GM12864 (cell line): ENCODE results near the gene EPHB1.

ENCODE experiments used
- DNase-seq: peaks from one replicate; pipeline ENCODE4 v3.0.0-alpha.2; 2011; ENCODE audit warnings: low read depth
- H3K4me3 ChIP-seq: 2 replicates; pipeline ENCODE4 v1.5.1; 2011; ENCODE audit warnings: mild to moderate bottlenecking, low read depth, low read length, control low read depth
- TF ChIP-seq, protein P1 (sequence below): IDR thresholded peaks from 2 replicates; pipeline ENCODE4 v1.5.1; 2011; ENCODE audit warnings: low read depth, mild to moderate bottlenecking, moderate library complexity, low read length, control low read depth, inconsistent platforms; ENCODE audit errors: missing control alignments

EPHB1 gene

DNA sequence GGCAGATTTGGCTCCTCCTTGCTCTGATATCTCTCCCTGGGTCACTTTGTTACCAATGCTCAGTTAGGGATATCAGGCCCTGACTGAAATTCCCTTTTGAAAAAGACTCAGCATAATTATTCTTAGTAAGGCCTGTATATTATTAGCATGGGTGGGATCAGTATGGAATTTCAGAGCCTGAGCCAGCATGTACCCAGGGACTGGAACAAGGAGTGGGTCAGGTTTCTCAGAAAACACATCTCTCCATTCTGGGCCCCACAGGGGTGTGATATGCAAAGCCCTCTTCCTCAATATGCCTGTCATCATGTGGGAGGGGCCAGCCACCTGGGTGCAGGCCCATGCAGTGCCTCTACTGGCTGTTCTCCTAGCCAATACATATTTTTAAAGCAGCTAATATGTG is 423.2 kb downstream of the EPHB1 start:
- TF ChIP-seq, protein P1, sequence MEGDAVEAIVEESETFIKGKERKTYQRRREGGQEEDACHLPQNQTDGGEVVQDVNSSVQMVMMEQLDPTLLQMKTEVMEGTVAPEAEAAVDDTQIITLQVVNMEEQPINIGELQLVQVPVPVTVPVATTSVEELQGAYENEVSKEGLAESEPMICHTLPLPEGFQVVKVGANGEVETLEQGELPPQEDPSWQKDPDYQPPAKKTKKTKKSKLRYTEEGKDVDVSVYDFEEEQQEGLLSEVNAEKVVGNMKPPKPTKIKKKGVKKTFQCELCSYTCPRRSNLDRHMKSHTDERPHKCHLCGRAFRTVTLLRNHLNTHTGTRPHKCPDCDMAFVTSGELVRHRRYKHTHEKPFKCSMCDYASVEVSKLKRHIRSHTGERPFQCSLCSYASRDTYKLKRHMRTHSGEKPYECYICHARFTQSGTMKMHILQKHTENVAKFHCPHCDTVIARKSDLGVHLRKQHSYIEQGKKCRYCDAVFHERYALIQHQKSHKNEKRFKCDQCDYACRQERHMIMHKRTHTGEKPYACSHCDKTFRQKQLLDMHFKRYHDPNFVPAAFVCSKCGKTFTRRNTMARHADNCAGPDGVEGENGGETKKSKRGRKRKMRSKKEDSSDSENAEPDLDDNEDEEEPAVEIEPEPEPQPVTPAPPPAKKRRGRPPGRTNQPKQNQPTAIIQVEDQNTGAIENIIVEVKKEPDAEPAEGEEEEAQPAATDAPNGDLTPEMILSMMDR, result no peak
- no peak for DNase-seq
- H3K4me3 ChIP-seq, result no peak overlapping the region

DNA sequence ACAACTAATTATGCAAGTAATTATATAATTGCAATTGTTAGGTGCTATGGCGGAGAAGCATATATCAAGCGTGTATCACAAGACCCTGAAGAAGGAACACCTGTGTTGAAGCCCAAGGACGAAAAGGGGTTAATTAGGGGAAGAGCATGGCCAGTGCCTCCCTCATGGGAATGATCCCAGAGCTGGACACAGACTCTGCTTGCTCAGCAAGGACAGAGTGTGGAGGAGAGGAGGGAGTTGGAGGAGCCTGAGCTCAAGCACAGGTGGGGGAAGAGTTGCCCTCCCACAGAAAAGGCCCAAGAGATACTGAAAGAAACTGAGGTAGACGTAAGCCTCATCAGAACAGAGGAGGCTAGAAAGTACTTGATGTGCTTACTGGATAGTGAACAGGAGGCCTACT is 423.7 kb downstream of the EPHB1 start:
- TF ChIP-seq, protein P1, result no peak
- DNase-seq, result no peak

DNA sequence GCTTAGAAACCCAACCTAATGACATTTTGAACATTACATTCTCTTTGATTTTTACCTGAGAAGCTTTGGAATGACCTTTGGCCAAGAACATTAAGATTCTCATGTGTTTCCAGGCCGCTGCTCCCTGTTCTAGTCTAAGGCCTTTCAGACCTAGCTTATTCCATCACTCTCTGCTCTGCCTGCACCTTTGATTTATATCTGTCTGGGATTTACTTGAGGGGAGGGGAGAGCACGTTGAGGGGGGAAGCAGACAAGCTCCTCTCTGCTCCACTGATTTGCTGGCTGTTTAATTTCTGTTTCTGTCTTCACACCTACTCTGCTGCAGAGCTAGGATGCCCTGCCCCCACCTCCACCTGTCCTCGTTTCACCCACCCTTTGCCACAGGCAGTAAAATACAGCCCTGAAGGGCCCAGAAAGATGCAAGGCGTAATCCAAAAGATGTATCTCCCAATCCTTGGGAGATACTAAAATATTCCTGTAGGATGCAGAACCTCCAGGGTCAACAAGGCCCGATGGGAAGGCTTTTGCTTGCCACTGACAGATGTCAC is 429.8 kb downstream of the EPHB1 start:
- H3K4me3 ChIP-seq, result no peak overlapping the region
- TF ChIP-seq, protein P1, result no peak
- DNase-seq, result no peak

More for the DNA sequence above, 423.7 kb downstream of the EPHB1 start:
- H3K4me3 ChIP-seq, result no peak overlapping the region

DNA sequence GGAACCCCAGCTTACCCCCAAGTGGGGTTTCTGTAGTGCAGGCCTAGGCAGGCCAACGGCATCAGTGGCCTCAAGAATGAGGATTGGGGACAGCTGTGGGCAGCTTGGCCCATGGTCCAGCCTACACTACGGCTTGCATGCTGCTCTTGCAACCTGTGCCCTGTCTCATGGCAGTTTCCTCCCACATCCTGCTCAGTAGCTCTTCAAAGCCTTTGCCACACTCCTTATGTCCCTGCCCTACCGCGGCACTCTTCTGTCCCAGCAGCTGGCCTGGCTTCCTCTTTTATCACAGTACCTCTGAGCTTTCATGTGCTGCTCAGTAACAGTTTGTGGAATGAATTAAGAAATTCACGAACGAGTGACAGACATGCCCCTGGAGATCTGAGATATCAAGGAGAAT is 431.0 kb downstream of the EPHB1 start:
- DNase-seq, result no peak
- no peak overlapping the region for H3K4me3 ChIP-seq
- TF ChIP-seq, protein P1, result no peak

DNA sequence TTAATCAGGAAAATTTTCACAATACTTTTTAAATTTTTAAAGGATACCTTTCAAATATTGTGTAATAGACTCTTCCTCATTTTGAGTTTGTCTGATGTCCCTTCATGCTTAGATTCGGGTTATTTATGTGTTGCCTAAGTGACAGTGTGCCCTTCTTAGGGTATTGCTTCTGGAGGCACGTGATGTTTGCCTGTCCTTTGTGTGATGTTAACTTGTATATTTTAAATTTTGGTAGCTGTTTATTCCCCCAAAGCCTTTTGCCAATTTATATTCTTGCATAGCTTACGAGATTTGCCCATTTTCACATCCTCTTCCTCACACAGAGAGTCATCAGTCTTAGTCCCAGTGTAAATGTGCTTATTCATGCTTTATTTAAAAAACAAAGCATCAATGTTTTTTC is 433.1 kb downstream of the EPHB1 start:
- H3K4me3 ChIP-seq, result no peak overlapping the region
- TF ChIP-seq, protein P1, result no peak
- no peak for DNase-seq

DNA sequence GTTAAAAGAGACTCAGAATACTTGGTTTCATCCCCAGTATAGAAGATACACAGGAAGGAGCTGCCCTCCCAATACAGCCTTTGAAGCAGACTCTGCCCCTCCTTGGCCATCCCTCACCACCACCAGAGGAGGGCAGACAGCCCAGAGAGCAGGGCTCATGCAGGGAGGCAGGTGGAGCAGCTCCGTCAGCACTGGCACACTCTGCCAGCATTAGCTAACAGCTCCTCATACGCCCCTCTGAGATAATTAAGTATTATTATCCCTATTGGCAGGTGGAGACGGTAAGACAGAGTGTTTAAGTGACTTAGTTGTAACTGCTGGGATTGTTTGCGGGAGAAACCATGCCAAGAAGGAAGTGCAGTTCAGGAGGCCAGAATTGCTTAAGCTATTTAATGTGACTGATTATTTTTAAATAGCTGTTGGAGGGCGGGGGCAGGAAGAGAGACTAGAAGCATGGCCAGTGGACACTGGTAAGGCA is 434.0 kb downstream of the EPHB1 start:
- TF ChIP-seq, protein P1, result no peak
- DNase-seq, result no peak
- no peak overlapping the region for H3K4me3 ChIP-seq

DNA sequence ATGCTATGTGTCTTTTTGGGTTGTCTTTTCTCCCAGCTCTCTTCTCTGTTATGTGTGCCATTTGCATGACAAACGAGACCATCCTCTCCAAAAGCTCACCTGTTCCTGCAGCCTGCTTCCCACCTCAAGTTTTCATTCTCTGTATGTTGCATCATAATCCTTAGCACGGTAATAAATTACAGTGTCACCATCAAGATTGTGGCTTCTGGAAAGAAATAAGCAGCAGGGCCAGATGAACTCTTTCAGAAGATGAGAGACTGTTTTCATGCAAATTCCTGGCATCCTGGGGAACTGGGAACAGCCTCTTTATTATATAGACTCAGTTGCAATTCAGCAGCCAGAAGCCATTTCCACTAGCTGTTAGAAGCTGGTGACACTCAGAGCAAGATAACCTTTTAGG is 436.7 kb downstream of the EPHB1 start:
- DNase-seq, result no peak
- H3K4me3 ChIP-seq, result no peak overlapping the region
- TF ChIP-seq, protein P1, result no peak
